ENCODE results near the gene SF3A2. TPM values are rescaled to one million over a fixed set of nuclear protein-coding genes. Genes with fewer than 3 reads are reported as not detected.

The SF3A2 gene
- total RNA-seq, 6 experiments from 2014 or later = 48.7 to 60.6 (median 54.8) TPM

DNA sequence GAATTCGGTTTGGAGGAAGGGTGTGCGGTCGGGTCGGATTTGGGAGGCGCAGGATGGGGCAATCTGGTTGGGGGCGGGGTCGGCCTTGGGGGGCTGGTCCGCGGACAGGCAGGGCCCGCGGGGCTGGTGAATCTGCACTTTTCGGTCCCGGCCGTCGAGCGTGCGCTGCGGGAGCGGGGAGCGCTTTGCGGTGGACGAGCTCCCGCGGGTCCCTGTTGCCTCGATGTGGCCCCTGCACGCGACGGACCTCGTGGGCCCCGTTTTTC lies 33.5 kb downstream of the SF3A2 start:
- Mint-ChIP-seq H3K27ac (peak overlapping the region; percentile 88), H3K27me3 (ENCODE audit: insufficient read depth) (peaks cover 28% of the 10 kb centered on the region), H3K4me1 (ENCODE audit: low read depth) (peaks cover 38% of the 10 kb centered on the region), H3K9me3 (no peaks in the 10 kb centered on the region), H3K4me3 (peak overlapping the region; percentile 89), H3K36me3 (ENCODE audit: low read depth) (peaks cover 27% of the 10 kb centered on the region)
- no peak for DNase-seq
- TF ChIP-seq, protein P1, sequence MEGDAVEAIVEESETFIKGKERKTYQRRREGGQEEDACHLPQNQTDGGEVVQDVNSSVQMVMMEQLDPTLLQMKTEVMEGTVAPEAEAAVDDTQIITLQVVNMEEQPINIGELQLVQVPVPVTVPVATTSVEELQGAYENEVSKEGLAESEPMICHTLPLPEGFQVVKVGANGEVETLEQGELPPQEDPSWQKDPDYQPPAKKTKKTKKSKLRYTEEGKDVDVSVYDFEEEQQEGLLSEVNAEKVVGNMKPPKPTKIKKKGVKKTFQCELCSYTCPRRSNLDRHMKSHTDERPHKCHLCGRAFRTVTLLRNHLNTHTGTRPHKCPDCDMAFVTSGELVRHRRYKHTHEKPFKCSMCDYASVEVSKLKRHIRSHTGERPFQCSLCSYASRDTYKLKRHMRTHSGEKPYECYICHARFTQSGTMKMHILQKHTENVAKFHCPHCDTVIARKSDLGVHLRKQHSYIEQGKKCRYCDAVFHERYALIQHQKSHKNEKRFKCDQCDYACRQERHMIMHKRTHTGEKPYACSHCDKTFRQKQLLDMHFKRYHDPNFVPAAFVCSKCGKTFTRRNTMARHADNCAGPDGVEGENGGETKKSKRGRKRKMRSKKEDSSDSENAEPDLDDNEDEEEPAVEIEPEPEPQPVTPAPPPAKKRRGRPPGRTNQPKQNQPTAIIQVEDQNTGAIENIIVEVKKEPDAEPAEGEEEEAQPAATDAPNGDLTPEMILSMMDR (IDR thresholded peaks at IDR 0.05) = no peak

DNA sequence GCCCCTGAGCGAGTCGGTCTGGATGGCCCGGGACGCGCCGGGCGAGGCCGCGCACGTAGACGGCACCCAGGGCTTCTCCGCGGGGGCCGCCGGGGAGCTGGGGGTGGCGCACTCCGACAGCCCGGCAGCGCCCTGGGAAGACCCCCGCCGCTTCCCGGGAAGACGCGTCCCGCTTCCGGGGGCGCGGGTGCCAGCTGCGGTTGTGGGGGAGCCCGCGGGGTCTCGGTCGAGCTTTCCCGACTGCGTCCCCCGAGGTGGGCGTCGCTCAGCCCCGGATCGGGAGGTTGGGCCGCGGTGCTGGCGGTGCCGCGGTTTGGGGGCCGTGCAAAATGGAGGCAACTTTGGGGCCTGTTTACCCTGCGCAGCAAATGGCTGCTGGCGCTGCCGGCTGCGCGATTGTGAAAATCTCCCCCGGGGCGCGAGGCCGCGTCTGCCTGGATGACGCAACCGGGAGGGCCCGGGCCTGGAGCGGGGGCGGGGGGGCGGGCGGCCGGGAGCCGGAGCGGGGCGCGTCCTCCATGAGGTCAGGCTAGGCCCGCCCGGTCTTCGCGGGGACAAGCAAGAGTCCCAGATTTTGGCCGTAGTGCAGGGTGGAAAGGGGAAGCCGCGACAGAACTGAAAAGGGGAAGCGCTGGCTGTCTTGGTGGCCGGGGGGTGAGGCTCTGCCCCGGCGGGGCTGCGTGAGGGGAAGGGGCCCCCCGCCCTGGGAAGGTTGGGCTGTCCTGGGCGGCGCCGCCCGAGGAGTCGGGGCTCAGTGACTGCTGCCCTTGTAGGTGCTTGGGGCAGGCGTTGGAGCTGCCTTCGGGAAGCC lies 34.0 kb downstream of the SF3A2 start:
- peak; percentile 77 for DNase-seq
- TF ChIP-seq, protein P1 (IDR thresholded peaks at IDR 0.05) = no peak
- peaks cover 40% of the 10 kb centered on the region for H3K4me1 Mint-ChIP-seq (ENCODE audit: low read depth)
- H3K9me3 Mint-ChIP-seq = no peaks in the 10 kb centered on the region
- peak overlapping the region; percentile 97 for H3K4me3 Mint-ChIP-seq
- peaks cover 29% of the 10 kb centered on the region for H3K36me3 Mint-ChIP-seq (ENCODE audit: low read depth)
- peaks cover 30% of the 10 kb centered on the region for H3K27me3 Mint-ChIP-seq (ENCODE audit: insufficient read depth)
- H3K27ac Mint-ChIP-seq = peak overlapping the region; percentile 85

DNA sequence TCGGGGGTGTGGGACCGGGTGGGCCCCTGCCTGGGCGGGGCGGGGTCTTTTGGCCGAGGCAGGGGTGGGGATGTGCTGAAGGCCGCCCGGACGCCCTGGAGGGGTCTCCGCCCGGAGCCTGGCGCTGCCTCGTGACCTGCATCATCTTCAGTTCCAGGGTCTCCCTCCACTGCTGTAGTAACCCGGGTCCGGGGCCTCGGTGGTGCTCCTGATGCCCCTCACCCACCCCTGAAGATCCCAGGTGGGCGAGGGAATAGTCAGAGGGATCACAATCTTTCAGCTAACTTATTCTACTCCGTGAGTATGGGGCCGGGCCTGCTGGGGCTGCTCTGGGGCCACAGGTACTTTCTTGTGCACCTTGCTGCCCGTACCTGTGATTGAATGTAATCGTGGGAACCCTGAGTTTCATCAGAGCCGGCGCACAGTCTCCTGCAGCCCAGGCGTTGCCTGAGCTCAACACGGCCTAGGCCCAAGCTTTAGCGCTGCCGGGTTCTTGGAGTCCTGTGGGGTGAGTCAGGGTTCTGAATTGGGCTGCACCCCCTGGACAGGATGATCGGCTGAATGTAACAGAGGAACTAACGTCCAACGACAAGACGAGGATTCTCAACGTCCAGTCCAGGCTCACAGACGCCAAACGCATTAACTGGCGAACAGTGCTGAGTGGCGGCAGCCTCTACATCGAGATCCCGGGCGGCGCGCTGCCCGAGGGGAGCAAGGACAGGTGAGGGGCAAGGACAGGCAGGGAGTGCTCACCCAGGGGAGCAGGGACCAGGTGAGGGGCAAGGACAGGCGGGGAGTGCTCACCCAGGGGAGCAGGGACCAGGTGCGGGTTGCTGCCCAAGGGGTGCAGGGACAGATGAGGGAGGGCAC lies 34.8 kb downstream of the SF3A2 start:
- peak; percentile 81 for DNase-seq
- Mint-ChIP-seq H3K27me3 (ENCODE audit: insufficient read depth) (peaks cover 30% of the 10 kb centered on the region), H3K4me3 (peak overlapping the region; percentile 97), H3K36me3 (ENCODE audit: low read depth) (peaks cover 29% of the 10 kb centered on the region), H3K9me3 (no peaks in the 10 kb centered on the region), H3K4me1 (ENCODE audit: low read depth) (peaks cover 37% of the 10 kb centered on the region), H3K27ac (peak overlapping the region; percentile 96)
- TF ChIP-seq, protein P1 (IDR thresholded peaks at IDR 0.05) = no peak

DNA sequence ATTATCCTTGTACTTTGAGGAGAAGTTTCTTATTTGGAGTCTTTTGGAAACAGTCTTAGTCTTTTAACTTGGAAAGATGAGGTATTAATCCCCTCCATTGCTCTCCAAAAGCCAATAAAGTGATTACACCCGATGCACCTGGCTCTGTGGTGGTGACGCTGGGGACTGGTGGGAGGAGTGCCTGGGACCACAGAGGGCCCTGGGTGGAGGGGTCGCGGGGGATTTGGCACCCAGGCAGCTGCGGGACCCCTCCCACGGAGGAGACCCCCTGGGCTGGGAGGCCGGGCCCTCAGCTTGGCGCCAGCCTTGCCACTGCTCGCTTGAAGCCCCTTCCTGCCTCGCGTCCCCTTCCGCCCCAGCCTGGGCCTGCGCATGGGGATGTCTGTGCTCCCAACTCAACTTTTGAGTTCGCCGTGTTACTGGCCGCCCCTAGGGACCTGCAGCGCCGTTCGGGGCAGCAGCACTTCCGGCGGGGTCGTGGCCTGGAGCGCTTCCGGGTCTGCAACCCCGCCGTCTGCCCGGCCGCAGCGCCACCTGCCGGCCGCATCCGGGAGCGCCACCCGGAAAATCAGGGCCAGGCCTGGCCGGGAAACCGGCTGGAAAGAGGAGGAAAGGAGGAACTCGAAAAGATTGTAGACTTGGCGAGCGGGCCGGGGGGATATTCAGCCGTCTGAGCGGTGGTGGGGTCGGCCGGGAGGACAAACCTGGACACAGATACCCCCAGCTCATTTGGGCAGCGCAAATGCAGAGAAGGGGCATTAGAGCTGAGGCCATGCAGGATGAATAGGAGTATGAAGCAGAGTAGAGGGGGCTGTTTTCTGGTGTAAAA lies 36.9 kb downstream of the SF3A2 start:
- H3K27ac Mint-ChIP-seq = peak overlapping the region; percentile 82
- H3K4me3 Mint-ChIP-seq = peak overlapping the region; percentile 74
- DNase-seq = peak; percentile 40
- peaks cover 34% of the 10 kb centered on the region for H3K36me3 Mint-ChIP-seq (ENCODE audit: low read depth)
- TF ChIP-seq, protein P1 (IDR thresholded peaks at IDR 0.05) = peak; percentile 100
- H3K9me3 Mint-ChIP-seq = no peaks in the 10 kb centered on the region
- H3K4me1 Mint-ChIP-seq (ENCODE audit: low read depth) = peaks cover 36% of the 10 kb centered on the region
- H3K27me3 Mint-ChIP-seq (ENCODE audit: insufficient read depth) = peaks cover 30% of the 10 kb centered on the region

DNA sequence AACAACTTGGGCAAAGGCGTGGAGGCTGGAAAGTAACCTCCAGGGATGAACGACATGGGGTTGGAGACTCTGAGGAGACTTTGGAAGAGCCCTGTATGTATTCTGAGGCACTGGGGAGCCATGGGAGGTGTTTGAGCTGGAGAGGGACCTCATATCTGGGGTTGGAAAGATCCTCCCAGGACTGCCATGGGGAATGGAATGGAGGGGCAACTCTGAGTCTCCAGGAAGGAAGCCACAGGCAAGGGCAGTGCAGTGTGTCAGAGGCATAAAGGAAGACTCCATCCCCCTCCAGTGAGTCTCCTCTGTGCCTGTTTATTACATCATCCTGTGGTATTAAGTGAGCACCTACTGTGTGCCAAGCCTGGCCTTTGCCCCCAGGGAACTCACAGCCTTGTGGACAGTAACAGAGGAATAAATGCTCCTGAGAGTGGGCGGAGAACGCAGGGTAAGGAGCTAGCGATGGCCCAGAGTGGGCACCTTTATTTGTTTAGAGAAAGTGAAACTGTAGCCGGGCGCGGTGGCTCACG lies 37.6 kb downstream of the SF3A2 start:
- H3K36me3 Mint-ChIP-seq (ENCODE audit: low read depth) = peaks cover 34% of the 10 kb centered on the region
- H3K4me1 Mint-ChIP-seq (ENCODE audit: low read depth) = peaks cover 36% of the 10 kb centered on the region
- no peaks in the 10 kb centered on the region for H3K9me3 Mint-ChIP-seq
- H3K27ac Mint-ChIP-seq = peak overlapping the region; percentile 82
- DNase-seq = no peak
- TF ChIP-seq, protein P1 (IDR thresholded peaks at IDR 0.05) = no peak
- peaks cover 32% of the 10 kb centered on the region for H3K27me3 Mint-ChIP-seq (ENCODE audit: insufficient read depth)
- H3K4me3 Mint-ChIP-seq = peak overlapping the region; percentile 74
